Activated CD4-positive, alpha-beta T cell treated with anti-CD3 and anti-CD28 coated beads, Interleukin-2, amount 10 ng/mL, durations not matched to agents 24 days and 14 days (primary cell): ENCODE results near the gene CLDN15. TPM values are rescaled to one million over a fixed set of nuclear protein-coding genes. Genes with fewer than 3 reads are reported as not detected.

Experiments
- total RNA-seq: library from RNA; stranded (reverse); gene quantifications from 2 replicates; pipeline ENCODE4 v1.2.3, GENCODE V29; 2022

Gene CLDN15
- total RNA-seq, 1 donor from 2014 or later: 19.6 TPM

Other genes with a start within 250 kb of the CLDN15 start
- not detected in 2 replicates for gene MUC17, start 217.7 kb downstream of the CLDN15 start, total RNA-seq
- gene TRIM56, start 152.3 kb downstream of the CLDN15 start, total RNA-seq: 41.1 and 44.5 TPM in 2 replicates
- 0.33 and 0.45 TPM in 2 replicates for gene SERPINE1, start 110.7 kb downstream of the CLDN15 start, total RNA-seq
- gene AP1S1, start 83.3 kb downstream of the CLDN15 start, total RNA-seq: 44.2 and 49.2 TPM in 2 replicates
- 0.23 and 0.28 TPM in 2 replicates for gene VGF, start 72.2 kb downstream of the CLDN15 start, total RNA-seq
- not detected in 2 replicates for gene NAT16, start 57.5 kb downstream of the CLDN15 start, total RNA-seq
- not detected in 2 replicates for gene MOGAT3, start 36.8 kb downstream of the CLDN15 start, total RNA-seq
- 85.2 and 93.6 TPM in 2 replicates for gene PLOD3, start 20.2 kb downstream of the CLDN15 start, total RNA-seq
- 53.8 and 54.2 TPM in 2 replicates for gene ZNHIT1, start 19.6 kb downstream of the CLDN15 start, total RNA-seq
- gene FIS1, start 7.3 kb upstream of the CLDN15 start, total RNA-seq: 127 and 136 TPM in 2 replicates
- 5.9 and 6.6 TPM in 2 replicates for gene IFT22, start 84.0 kb upstream of the CLDN15 start, total RNA-seq
- not detected in 2 replicates for gene COL26A1, start 125.1 kb upstream of the CLDN15 start, total RNA-seq